Fibroblast of upper back skin (primary cell): ENCODE data around the gene RNF182.
"Not testable (repeated sequence)": the region's sequence is repeated elsewhere in the genome, so short reads cannot be mapped to it uniquely, and the experiment has no call there.

ENCODE experiments used
- DNase-seq: peaks from one replicate; pipeline ENCODE4 v3.0.0-alpha.2; 2013

Gene RNF182

DNA sequence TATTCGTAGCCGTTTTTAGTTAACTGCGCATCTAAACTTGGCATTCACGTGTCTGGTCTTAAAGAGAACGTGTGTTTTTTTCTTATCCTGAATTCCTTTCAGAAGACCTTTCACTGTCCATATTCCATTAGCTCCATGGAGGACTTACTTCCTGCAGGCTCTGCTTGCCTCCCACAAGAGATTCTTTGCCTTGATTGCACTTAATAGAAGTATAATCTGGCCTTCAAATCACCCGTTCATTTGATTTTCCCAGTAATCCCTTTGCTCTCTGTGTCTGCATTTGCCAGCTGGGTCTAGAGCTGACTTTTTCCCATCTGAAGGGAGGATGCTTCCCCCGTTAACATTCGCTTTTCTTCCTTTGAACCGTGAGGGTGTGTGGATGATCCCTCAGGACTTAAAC, 79.5 kb downstream of the RNF182 start:
- DNase-seq: no peak

DNA sequence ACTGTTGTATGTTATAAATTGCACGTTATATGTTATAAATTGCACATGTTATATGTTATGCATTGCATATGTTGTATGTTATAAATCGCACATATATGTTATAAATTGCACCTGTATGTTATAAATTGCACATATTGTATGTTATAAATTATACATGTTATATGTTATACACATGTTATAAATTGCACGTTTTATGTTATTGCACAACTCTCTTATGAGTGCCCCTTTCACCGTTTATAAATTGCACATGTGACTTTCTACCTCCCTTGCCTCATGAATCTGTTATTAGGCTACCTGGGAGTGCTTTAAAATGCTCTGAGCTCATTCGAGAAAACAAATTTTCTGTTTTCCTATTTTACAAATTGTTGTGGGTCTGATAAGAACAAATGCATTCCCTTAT, 84.1 kb downstream of the RNF182 start:
- DNase-seq: no peak

DNA sequence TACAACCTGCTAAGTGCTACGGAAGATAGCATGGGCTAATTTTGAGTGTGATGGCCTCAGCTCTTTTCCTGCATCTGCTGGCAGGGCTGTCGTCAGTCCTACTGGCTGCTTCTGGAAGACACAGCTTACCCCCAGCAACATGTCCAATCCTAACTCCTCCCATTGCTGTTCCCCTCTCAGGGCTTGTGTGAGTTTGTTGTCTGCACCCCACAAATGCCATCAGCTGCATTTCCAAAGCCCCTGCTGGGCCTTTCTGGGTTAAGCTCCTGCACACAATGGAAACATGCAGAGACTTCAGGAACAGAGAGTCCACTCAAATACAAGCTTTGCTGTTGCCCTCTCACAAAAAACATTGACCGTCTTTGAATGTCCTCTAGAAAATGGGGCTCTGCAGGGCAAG, 84.7 kb downstream of the RNF182 start:
- no peak for DNase-seq

DNA sequence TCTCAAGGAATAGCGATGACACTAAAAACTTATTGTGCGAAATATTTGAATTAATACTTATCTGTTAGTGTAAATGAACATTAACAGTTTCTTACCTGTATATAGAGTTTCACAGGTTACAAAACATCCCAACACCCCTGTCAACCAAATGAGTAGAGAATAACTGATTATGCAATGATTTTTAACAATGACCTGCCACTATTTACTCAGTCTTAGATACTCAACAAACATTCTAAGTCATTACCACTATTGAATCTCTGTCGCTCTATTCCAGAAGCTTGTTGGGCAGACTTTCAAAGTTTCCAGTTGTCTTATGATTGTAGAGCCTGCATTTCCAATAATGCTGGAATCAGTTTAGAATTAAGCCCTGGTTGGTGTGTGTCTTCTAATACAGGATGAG, 85.5 kb downstream of the RNF182 start:
- no peak for DNase-seq

DNA sequence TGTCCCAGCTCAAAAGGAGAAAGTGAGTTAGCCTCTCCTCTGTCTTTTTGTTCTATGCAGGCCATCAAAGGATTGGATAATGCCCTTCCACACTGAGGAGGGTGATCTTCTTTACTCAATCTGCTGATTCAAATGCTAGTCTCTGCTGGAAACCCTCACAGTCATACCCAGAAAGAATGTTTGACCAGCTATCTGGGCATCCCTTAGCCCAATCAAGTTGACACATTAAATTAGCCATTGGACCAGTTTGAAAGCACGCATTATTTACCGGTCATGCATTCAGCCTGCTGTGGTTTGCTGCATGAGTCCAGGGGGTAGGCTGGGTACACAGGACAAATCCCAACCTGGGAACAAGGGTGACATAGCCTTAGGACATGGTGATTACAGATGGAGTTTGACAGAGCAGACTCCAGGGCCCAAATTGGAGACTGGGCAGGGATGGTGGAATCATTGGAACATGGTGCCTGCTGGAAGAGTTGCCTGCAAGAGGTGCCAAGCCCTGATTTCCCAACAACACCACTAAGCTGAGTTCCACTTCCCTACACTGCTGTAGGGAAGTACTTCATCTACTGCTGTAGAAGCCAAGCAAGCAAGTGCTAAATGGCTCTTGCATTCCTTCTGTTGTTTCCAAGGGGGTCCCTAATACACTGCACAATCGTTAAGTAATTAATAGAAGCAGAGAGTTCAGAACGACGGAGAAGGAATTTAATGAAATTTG, 87.7 kb downstream of the RNF182 start:
- no peak for DNase-seq

DNA sequence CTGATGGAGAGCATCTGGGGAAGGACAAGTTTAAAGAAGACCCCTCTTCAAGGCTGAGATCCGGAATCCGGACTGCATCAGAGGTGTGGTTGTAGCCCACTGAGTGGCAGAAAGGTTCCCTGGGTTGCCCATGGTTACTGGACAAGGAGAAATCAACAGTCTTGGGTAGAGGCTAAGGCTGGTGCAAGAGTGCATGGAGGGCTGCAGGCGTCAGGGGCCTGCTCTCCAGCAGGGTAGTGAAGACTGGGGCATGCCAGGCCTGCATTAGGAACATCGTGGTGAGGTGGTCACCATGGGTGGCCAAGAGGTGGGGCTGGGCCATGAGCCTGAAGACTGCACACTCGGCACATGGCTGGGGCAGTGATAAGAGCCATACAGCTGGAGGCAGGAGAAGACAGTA, 91.2 kb downstream of the RNF182 start:
- no peak for DNase-seq

DNA sequence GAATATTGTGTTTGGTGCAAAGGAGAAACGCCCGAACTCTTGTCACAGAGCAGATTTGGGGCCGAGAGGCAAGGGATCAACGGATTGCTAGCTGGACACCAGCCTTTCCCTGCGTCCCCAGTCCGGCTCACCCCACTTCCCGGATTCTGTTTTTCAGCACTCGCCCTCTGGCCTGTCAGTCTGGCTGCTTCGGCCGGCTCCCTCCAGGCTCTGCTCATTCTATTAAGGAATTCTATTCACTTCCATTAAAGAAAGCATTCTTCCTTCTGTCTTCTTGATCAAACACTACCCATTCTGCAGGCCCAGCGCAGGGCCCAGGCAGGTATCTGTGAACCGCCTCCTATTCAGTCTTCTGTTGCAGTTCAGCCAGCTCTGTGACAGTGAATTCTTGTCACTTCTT, 91.7 kb downstream of the RNF182 start:
- DNase-seq: no peak

DNA sequence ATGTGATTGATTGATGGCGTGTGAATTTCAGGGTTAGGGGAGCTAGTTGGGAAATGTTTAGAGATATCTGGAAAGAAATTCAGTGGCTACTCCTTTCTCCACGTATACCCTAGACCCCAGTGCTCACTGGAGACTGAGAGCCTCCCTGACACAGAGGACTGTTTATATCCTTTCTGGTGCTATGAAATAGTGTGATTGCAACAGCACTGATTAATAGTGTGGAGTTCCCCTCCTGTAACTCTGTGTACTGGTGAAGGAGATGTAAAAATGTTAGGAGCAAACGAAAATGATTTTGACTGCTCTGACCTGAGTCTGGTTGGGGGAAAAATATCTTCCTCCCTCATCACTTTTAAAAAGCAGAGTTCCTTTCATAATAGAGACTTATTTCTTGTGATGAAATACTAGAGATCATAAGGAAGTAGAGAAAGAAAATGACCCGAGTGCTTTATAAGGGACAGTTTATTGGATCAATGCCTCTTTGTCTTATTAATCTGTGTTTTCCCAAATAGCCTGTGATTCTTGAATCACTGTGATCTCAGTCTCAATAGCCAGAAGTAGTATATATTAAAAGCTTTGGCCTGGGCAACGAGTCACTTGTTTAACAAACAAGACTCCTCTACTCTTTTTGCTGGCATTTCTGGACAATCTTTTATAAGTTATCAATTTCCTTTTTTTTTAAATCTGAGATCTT, 92.3 kb downstream of the RNF182 start:
- DNase-seq: no peak

DNA sequence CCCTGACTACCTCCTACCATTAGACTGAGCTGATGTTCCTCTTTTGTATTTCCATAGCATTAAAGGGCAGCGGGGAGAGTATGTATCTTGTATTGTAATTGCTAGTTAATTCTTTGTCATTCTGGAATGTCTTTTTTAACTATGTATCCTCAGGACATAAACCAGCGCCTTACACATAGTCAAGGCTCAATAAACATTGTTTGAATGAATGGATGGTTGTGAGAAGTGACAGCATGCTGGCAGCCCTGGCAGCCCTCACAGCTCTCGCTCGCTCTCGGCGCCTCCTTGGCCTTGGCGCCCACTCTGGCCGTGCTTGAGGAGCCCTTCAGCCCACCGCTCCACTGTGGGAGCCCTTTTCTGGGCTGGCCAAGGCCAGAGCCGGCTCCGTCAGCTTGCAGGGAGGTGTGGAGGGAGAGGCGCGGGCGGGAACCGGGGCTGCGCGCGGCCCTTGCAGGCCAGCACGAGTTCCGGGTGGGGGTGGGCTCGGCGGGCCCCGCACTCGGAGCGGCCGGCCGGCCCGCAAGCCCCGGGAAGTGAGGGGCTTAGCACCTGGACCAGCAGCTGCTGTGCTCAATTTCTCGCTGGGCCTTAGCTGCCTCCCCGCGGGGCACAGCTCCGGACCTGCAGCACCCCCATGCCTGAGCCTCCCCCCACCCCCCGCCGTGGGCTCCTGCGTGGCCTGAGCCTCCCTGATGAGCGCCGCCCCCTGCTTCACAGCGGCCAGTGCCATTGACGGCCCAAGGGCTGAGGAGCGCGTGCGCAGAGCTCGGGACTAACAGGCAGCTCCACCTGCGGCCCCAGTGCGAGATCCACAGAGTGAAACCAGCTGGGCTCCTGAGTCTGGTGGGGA, 93.1 kb downstream of the RNF182 start:
- DNase-seq: no peak

DNA sequence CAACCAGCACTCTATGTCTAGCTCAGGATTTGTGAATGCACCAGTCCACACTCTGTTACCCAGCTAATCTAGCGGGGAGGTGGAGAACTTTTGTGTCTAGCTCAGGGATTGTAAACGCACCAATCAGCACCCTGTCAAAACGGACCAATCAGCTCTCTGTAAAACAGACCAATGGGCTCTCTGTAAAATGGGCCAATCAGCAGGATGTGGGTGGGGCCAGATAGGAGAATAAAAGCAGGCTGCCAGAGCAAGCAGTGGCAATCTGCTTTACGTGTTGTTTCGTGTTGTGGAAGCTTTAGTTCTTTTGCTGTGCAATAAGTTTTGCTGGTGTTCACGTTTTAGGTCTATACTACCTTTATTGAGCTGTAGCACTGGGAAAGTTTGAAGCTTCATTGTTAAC, 93.8 kb downstream of the RNF182 start:
- DNase-seq: not testable (repeated sequence)

DNA sequence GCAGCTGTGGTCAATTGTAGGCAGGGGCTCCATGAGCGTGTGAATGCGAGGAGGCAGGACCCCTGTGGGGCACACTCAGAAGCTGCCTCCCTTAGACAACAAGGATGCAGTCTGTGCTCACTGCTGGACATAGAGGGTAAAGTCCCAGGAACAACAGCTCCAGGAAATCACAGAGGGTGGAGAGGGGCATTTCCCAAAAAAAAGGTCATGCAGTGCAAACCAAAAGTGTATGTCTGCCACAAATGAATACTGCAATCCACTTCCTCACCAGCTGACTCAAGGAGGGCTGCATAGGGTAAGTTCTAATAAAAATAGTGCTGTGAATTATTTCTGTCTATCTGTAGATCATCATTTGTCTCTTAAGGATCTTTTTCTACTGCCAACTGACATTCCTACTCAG, 95.8 kb downstream of the RNF182 start:
- no peak for DNase-seq

DNA sequence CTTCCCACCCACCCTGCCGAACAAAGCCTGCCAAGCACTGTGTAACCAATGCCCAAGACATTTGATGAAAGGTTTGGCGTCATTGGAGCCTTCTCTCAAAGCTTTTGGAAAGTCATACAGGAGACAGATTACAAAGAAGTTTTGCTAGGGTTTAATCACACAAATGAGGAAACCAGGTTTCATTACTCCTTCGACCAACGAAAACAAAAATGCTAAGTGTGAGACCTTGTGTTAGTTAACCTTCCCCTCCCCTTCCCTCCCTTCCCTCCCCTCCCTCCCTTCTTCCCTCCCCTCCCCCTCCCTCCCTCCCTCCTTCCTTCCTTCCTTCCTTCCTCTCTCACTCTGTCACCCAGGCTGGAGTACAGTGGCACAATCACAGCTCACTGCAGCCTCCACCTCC, 96.7 kb downstream of the RNF182 start:
- no peak for DNase-seq

DNA sequence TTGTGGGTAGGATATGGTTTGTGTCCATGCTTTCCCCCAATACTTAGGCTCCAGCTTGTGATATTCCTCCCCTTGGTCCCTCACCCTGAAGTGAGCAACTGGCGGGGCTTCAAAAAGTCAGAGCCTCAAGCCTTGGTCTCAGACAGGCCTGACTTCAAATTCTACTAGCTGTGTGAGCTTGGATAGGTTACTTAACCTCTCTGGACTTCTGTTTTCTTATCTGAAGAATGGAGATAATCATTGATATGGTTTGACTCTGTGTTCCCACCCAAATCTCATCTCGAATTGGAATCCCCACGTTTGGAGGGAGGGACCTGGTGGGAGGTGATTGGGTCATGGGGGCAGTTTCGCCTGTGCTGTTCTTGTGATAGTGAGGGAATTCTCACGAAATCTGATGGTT, 97.9 kb downstream of the RNF182 start:
- DNase-seq: no peak

DNA sequence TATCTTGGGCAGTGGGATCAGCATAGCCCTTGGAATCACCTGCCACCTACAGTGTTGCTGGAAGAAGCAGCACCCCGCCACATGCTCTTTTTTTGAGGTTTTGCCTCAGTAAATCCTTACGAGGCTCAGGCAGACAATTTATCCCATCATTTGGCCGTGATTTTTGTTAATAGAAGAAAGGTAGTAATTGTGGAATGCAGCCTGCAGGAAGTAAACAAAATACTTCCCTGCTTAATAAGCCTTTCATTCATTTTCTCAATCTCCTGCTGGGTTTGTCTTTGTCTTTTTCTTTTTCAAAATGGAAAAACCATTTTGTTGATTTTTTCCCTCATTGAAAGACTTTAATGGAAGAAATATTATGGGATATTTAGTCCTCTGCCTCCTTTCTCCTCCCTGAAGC, 99.1 kb downstream of the RNF182 start:
- no peak for DNase-seq

DNA sequence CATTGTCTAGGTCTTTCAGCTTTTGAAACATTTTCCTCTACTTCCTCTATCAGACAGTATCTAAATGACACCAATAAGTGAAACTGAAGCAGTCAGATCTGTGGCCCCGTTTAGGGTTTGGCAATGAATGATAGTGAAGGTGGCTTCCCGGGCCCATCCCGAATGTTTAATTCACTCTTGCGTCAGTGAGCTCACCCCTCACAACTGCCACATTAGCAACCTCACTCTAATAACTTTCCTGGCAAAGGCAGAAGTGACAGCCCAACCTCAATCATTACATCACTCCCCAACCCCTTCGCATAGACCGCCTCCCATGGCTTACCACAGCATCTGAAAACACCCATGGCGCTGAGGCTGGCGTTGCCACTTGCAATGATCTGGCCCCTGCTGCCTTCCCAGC, 100.4 kb downstream of the RNF182 start:
- no peak for DNase-seq

DNA sequence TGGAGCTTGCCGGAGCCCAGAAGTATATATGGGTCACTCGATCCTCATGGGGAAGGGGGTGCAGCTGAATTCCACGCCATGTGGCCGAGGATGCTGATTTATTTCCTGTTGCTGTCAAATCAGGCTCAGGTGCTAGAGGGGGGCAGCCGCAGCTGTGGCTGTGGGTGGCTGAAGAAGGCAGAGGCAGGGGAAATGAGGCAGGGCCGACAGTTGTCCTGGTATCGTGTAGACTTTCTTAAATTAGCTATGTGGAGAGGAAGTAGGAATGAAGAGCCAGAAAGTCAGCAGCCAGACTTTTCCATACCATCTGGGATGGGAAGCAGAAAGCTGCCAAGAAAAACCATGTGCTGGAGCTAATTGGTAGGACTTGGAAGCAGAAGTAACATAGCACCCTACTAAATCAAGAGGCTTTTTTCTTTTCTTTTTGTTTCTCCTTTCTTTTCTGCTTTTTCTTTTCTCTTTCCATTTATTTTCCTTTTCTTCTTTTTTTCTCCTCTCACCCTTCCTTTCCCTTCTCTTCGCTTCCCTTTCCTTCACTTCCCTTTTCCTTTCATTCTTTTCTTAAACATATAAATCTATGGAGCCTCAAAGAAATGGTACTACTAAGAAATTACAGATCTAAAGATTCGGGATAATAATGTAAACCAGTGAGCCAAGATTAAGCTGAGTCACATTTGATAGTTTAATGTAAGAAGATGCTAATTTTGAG, 102.2 kb downstream of the RNF182 start:
- peak; percentile 48 for DNase-seq

DNA sequence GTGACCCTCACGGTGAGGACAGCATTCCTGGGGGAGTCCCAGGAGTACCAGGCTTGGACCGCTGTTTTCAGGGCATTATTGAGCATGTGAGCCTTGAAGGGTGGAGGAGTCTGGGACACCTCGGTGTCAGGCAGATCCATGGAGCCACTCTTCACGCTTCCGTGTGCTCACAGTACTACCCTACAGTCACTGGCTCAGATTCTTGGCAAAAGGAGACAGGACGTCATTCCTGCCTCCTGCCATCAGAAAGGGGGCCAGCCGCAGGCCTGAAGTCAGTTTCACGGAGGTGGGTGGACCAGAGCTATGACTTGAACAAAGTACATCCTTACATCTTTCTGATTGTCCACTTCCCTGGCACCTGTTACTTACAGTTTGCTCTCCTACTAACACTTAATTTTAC, 103.9 kb downstream of the RNF182 start:
- DNase-seq: no peak

DNA sequence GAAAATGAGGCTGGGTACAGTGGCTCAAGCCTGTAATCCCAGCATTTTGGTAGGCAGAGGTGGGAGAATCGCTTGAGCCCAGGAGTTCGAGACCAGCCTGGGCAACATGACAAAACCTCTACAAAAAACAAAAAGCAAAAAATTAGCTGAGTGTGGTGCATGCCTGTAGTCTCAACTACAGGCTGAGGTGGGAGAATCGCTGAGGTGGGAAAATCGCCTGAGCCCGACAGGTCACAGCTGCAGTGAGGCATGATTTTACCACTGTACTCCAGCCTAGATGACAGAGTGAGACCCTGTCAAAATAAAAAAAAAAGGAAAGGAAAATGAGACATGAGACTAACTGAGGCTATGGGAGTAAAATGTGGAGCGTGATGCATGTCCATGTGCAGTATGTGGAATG, 104.9 kb downstream of the RNF182 start:
- DNase-seq: no peak
